B cell (primary cell): ENCODE measurements around the gene GCN1.

Experiments
- CTCF ChIP-seq: fragments of 200-600 bp; IDR thresholded peaks from one replicate; pipeline ENCODE4 v1.8.0; 2022; ENCODE audit warnings: antibody characterized with exemption, mild to moderate bottlenecking
- EZH2 ChIP-seq: IDR thresholded peaks from 2 replicates; pipeline ENCODE4 v1.6.1; 2012; ENCODE audit warnings: borderline replicate concordance, low read depth, mild to moderate bottlenecking, moderate library complexity, low read length; ENCODE audit not compliant: insufficient read depth, poor library complexity, severe bottlenecking

GRCh38 chr12:120225852-120226640 lies 31.5 kb upstream of the GCN1 start:
- no peak for TF ChIP-seq CTCF
- TF ChIP-seq EZH2: no peak
